ENCODE measurements around the gene VWA3A.
"Not testable (repeated sequence)": the region's sequence is repeated elsewhere in the genome, so short reads cannot be mapped to it uniquely, and the experiment has no call there.

Gene VWA3A

GRCh38 chr16:22092143-22092933 is at the start of gene VWA3A:
VWA3A (plus strand) TSS chr16:22092541; CDS start chr16:22092638, 97 bp downstream.
- no peak for DNase-seq (ENCODE audit: low read depth, low spot score)

- not testable (repeated sequence) for DNase-seq (ENCODE audit: low read depth, low spot score)
Observed at GRCh38 chr16:22043882-22044281, 48.5 kb upstream of the VWA3A start.

DNA sequence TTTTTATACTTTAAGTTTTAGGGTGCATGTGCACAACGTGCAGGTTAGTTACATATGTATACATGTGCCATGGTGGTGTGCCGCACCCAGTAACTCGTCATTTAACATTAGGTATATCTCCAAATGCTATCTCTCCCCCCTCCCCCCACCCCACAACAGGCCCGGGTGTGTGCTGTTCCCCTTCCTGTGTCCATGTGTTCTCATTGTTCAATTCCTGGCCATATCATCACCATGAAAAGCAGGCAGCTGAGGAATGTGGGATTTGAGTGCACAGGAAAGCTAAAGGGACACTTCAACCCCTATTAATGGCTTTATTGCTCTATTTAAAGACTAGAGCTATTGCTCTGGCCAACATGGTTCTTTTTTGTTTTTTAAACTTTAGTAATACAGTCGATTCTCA is 46.5 kb upstream of the VWA3A start:
- not testable (repeated sequence) for DNase-seq (ENCODE audit: low read depth, low spot score)

DNA sequence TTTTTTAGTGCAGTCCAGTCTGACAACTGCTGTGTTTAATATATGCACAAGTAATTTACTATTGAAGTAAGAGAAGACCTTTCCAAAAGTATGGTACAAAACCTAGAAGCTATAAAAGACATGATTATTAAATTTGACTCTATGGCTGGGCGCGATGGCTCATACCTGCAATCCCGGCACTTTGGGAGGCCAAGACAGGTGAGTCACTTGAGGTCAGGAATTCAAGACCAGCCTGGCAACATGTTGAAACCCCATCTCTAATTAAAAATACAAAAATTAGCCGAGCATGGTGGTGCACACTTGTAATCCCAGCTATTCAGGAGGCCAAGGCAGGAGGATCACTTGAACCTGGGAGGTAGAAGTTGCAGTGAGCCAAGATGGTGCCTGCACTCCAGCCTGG is 41.4 kb upstream of the VWA3A start:
- no peak for DNase-seq (ENCODE audit: low read depth, low spot score)

- no peak for DNase-seq (ENCODE audit: low read depth, low spot score)
Observed at GRCh38 chr16:22052980-22053379, 39.4 kb upstream of the VWA3A start.

GRCh38 chr16:22053921-22054341 is 38.4 kb upstream of the VWA3A start:
- no peak for DNase-seq (ENCODE audit: low read depth, low spot score)

- no peak for DNase-seq (ENCODE audit: low read depth, low spot score)
Observed at GRCh38 chr16:22054847-22055590, 37.3 kb upstream of the VWA3A start.

DNA sequence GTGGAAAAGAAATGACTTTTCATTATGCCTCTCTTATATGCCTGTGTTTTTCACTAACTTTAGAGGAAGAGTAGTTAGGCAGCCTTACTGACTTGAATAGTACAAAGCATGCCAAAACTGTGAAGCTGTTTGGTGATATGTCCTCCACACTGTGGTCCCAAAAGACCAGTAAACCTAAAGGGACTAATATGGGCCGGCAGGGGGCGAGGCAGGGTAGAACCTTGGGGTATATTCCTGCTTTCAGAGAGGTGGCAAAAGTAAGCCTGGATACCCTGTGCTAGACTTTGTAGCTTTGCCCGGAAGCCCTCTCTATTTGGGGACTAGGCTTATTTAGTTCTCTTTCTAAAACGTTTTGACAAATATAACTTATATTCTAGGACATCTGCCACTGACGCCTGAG is 36.5 kb upstream of the VWA3A start:
- no peak for DNase-seq (ENCODE audit: low read depth, low spot score)

- DNase-seq (ENCODE audit: low read depth, low spot score), result no peak
Observed at GRCh38 chr16:22063888-22064467, 28.4 kb upstream of the VWA3A start.

- DNase-seq (ENCODE audit: low read depth, low spot score), result no peak
Observed at GRCh38 chr16:22065252-22065651, 27.1 kb upstream of the VWA3A start.

GRCh38 chr16:22070361-22071330 is 21.7 kb upstream of the VWA3A start:
- no peak for DNase-seq (ENCODE audit: low read depth, low spot score)

GRCh38 chr16:22071331-22071910 is 20.9 kb upstream of the VWA3A start:
- no peak for DNase-seq (ENCODE audit: low read depth, low spot score)

DNA sequence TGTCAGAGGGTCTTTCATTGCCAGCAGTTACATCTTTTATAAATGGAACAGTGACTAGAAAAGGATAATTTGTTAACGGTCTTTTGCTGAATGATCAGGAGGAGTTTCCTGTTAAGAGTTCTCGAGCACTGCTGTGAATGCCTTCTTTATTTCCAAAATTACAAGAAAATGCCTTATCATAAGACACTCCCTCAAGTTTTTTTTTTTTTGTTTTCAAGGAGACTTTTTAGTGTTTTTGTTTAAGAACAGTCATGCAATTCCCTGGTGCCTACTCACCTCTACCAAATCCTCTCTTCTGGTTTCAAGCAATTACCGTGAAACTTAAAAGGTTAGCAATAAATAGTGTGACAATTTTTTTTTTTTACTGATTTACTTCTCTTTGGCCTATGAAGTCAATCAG is 19.0 kb upstream of the VWA3A start:
- DNase-seq (ENCODE audit: low read depth, low spot score), result no peak

GRCh38 chr16:22075043-22075757 is 17.1 kb upstream of the VWA3A start:
- no peak for DNase-seq (ENCODE audit: low read depth, low spot score)

GRCh38 chr16:22075776-22076175 is 16.6 kb upstream of the VWA3A start:
- no peak for DNase-seq (ENCODE audit: low read depth, low spot score)

DNA sequence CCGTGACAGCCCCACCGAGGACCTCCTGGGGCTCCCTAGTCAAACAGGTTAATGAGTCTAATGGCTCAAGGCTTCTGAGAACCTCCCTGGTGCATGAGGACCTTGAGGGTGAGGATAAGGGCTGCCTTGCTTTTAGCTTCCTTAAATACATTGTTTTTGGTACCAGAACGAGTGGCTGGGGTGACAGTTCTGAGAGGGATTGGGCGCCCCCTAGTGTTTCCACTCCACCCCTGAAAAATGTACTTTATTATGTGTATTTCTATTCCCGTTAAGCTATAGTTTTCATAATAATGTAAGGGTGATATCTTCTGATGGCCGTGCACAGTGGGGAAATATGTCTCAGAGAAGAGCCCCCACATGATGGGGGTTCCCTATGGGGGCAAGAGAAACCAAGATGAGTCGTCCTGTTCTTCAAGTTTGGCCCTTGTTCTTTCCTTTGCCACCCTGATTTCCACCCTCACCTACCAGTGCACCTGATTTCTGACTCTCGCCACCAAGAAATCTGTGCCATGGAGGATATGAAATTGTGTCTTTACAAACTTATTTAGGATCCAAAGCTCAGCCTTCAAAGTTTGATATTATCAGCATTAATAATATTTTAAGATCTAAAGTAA is 14.5 kb upstream of the VWA3A start:
- no peak for DNase-seq (ENCODE audit: low read depth, low spot score)

DNA sequence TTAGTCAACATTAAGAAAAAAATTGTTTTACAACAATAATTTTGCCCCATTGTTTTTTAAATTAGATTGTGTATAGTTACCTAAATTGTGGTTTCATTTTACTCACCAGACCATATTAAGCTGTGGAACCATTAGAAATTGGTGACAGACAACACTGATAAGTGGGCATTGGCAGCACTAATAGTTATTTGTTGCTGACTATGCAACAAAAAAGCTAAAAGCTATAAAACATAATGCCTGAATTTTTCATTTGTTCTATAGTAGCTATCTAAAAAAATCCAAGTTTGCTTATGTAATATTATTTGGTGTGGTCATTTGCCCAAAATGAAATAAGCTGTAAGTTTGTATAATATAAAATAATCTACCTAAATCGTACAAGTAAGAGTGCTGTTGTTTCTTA is 13.7 kb upstream of the VWA3A start:
- DNase-seq (ENCODE audit: low read depth, low spot score), result no peak

DNA sequence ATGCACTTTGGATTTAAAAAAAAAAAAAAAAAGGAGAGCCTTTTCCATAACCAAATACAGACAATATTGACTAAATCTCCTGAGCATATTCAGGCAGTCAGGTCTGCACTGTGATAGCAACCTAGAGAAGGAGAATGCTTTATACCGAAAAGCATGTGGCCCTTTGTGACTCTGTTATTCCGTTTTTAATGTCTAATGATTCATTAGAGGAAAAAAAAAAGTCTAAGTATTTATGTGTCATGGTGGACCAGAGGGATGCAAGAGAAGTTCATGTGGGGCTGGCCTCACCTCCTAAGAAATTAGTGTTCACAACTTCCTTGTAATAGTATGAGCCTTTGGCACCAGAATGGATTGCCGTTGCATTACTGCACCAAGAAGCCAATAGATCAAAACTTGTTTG is 11.3 kb upstream of the VWA3A start:
- no peak for DNase-seq (ENCODE audit: low read depth, low spot score)

DNA sequence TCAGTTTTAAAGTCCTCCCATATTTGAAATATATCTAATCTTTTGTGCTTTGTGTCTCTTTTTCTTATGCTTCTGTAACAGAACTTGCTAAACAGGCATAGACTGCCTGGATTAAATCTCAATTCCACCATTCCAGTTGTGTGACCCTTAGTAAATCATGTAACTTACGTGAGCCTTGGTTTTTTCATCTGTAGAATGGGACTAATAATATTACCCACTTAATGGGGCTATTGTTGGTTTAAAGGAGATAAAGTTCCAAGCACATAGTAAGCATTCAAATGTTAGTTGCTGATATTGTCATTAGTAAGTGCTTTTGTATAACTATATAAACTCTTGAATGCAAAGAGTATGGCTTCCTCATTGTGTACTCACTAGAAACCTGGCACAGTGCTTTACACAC is 5.9 kb upstream of the VWA3A start:
- DNase-seq (ENCODE audit: low read depth, low spot score), result no peak

DNA sequence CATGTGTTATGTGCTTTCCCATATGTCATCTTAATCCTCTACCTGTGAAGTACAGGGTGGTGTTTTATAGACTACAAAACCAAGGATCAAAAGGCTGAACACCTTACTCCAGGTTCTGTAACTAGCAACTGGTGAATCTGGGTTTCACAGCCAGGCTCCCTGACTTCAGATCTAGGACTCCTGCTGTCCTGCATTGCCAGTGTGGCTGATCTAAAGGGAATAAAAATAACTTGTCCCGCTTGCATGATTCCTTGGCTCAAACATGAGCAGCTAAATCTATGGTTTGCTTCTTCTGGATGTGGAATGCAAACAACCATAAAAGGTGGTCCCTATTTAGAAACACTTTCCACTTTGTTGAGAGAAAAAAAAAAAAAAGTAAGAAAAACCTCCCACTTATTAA is 3.7 kb upstream of the VWA3A start:
- DNase-seq (ENCODE audit: low read depth, low spot score), result no peak

All from iPS DF 19.7 (cell line).